BE2C (cell line): ENCODE measurements around the gene NTSR2.

Experiments
- DNase-seq: peaks from one replicate; pipeline ENCODE4 v3.0.0-alpha.2; 2020
- H3K27me3 ChIP-seq: fragments of 250-450 bp; sonication (Bioruptor Pico); 2 replicates; pipeline ENCODE4 v1.5.1; 2020; ENCODE audit warnings: mild to moderate bottlenecking
- H3K36me3 ChIP-seq: fragments of 250-450 bp; sonication (Bioruptor Pico); 2 replicates; pipeline ENCODE4 v1.5.1; 2020; ENCODE audit warnings: mild to moderate bottlenecking
- H3K4me1 ChIP-seq: fragments of 250-450 bp; sonication (Bioruptor Pico); 2 replicates; pipeline ENCODE4 v1.5.1; 2020
- H3K4me3 ChIP-seq: 2 replicates; pipeline ENCODE4 v1.5.1; 2011; ENCODE audit warnings: low read depth, low read length
- H3K9me3 ChIP-seq: fragments of 250-450 bp; sonication (Bioruptor Pico); 2 replicates; pipeline ENCODE4 v1.5.1; 2020
- TF ChIP-seq, protein P1 (sequence below): IDR thresholded peaks from 2 replicates; pipeline ENCODE4 v1.5.1; 2012; ENCODE audit warnings: mild to moderate bottlenecking, low read depth, low read length

Gene NTSR2

DNA sequence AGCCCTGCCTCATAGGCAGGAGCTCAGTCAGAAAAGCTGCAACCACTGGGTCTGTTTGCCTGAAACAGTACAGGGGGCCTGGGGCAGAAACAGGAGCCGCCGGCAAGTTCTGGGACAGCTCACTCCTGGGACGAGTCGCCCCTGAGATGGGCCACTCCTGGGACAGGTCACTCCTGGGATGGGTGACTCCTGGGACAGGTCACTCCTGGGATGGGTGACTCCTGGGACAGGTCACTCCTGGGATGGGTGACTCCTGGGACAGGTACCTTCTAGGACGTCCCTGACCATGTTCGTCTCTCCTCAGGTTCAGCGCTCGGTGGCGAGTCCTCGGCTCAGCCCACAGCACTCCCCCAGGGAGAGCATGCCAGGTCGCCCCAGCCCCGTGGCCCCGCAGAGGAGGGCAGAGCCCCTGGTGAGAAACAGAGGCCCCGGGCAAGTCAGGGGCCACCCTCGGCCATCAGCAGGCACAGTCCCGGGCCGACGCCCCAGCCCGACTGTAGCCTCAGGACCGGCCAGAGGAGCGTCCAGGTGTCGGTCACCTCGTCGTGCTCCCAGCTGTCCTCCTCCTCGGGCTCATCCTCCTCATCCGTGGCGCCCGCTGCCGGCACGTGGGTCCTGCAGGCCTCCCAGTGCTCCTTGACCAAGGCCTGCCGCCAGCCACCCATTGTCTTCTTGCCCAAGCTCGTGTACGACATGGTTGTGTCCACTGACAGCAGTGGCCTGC is 51.8 kb downstream of the NTSR2 start:
- no peaks in the 10 kb centered on the region for H3K9me3 ChIP-seq
- no peaks in the 10 kb centered on the region for H3K4me1 ChIP-seq
- H3K27me3 ChIP-seq, result no peaks in the 10 kb centered on the region
- DNase-seq, result no peak
- TF ChIP-seq, protein P1, sequence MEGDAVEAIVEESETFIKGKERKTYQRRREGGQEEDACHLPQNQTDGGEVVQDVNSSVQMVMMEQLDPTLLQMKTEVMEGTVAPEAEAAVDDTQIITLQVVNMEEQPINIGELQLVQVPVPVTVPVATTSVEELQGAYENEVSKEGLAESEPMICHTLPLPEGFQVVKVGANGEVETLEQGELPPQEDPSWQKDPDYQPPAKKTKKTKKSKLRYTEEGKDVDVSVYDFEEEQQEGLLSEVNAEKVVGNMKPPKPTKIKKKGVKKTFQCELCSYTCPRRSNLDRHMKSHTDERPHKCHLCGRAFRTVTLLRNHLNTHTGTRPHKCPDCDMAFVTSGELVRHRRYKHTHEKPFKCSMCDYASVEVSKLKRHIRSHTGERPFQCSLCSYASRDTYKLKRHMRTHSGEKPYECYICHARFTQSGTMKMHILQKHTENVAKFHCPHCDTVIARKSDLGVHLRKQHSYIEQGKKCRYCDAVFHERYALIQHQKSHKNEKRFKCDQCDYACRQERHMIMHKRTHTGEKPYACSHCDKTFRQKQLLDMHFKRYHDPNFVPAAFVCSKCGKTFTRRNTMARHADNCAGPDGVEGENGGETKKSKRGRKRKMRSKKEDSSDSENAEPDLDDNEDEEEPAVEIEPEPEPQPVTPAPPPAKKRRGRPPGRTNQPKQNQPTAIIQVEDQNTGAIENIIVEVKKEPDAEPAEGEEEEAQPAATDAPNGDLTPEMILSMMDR, result no peak
- H3K4me3 ChIP-seq, result no peak overlapping the region
- H3K36me3 ChIP-seq, result peaks cover 14% of the 10 kb centered on the region

DNA sequence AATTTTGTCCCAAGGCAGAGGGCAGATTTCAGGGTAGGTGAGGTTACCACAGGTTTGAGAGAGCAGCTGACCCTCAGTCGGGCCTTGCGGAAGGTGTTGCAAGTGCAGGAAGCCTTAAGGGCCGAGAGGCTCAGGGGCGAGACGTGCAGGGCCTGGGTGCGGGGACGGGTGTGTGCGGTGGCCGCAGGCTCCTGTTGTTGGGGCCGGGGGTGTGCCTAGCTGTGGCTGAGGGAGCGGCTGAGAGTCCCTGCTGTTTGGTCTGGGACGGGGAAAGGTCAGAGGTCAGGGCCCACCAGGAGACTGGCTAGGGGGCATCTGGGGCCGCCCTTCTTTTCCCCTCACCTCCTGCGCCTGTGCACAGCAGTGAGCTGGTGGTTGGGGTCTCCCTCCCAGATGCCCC is 52.5 kb downstream of the NTSR2 start:
- TF ChIP-seq, protein P1, result no peak
- no peaks in the 10 kb centered on the region for H3K9me3 ChIP-seq
- peaks cover 20% of the 10 kb centered on the region for H3K36me3 ChIP-seq
- DNase-seq, result no peak
- H3K4me1 ChIP-seq, result no peaks in the 10 kb centered on the region
- H3K27me3 ChIP-seq, result no peaks in the 10 kb centered on the region
- no peak overlapping the region for H3K4me3 ChIP-seq

DNA sequence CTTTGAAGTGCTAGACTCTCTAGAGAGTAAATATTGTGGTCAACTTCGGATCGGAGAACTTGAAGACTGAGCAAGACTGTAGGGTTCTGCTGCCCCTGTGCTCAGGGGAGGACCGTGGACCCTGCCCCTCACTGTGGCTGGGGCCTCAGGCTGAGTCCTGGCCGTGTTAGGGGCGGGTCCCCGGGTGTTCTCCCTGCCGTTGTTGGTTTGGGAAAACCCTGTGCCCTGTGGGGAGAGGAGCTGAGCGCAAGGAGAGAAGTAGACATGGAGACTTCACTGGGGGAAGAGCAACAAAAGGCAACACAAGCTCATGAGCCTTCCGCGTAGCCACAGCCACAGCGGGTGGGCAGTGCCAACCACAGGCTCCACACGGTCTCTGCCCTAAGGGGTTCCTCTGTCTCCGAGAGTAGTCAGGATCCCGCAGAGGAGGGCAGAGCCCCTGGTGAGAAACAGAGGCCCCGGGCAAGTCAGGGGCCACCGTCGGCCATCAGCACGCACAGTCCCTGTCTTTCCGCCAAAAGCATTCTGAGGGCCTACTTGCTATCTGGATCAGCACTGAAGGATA is 53.1 kb downstream of the NTSR2 start:
- no peak overlapping the region for H3K4me3 ChIP-seq
- no peak for DNase-seq
- TF ChIP-seq, protein P1, result no peak
- H3K9me3 ChIP-seq, result no peaks in the 10 kb centered on the region
- no peaks in the 10 kb centered on the region for H3K4me1 ChIP-seq
- no peaks in the 10 kb centered on the region for H3K27me3 ChIP-seq
- peaks cover 24% of the 10 kb centered on the region for H3K36me3 ChIP-seq

DNA sequence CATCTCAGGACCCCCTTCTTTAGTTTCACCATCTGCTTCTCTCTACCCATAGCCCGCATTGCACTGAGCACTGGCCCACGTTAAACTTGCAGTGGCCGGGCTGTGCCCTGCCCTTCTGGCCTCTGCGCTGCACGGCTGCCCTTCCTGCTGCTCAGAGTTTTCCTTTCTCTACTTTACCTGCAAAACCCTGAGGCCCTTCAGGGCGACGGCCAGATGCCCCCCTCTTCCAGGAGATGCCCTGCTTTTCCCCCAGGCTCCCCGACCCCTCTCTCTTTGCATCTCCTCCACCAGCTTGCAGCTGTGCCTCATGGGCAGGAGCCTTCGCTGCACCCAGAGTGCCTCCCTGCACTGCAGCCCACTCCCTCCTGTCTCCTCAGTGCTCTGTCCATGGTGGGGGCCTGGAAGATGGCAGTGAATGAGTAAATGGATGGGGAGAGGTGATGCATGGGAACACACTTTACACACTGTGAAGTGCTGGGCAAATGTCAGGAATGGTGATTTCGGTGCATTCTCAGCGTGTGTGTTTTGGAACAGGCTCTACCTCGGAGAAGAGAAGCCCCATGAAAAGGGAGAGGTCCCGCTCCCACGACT is 53.8 kb downstream of the NTSR2 start:
- Histone ChIP-seq H3K27me3 (no peaks in the 10 kb centered on the region), H3K9me3 (no peaks in the 10 kb centered on the region), H3K4me3 (no peak overlapping the region), H3K36me3 (peaks cover 24% of the 10 kb centered on the region), H3K4me1 (no peaks in the 10 kb centered on the region)
- TF ChIP-seq, protein P1, result no peak
- no peak for DNase-seq

DNA sequence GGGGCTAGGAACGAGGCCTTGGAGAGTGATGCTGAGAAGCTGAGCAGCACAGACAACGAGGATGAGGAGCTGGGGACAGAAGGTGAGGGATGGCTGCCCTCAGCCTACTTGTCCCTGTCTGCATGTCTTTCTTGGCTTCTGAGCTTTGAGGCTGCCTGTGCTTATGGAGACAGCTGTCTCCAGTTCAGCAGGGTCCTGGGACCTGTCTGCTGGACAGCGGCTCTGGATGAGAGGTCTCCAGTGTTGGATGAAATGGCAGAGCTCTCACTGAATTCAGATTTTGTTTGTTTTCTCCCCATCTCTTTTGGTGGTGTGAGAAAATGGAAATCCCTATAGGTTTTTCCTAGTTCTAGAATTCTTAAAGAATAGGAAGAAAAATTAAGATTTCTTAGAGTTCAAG is 54.8 kb downstream of the NTSR2 start:
- DNase-seq, result no peak
- Histone ChIP-seq H3K4me3 (no peak overlapping the region), H3K9me3 (no peaks in the 10 kb centered on the region), H3K36me3 (peaks cover 34% of the 10 kb centered on the region), H3K27me3 (no peaks in the 10 kb centered on the region), H3K4me1 (no peaks in the 10 kb centered on the region)
- TF ChIP-seq, protein P1, result no peak

DNA sequence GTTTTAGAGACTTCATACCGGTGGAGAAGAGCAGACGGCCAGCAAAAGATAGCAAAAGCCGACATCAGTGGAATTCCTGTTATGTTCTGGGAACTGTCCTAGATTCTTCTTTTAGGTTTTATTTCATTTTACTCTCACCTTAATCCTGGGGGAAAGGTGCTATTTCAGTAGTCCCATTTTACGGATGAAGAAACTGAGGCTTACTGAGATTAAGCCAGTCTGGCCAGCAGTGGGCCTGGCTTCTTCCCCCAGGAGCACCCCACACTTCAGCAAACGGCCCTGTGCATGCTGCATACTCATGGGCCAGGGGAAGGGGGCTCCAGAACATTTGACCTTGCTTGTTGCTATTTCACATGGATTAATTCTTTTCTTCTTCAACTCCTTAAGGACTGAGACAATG is 56.7 kb downstream of the NTSR2 start:
- Histone ChIP-seq H3K4me1 (no peaks in the 10 kb centered on the region), H3K4me3 (no peak overlapping the region), H3K9me3 (no peaks in the 10 kb centered on the region), H3K27me3 (no peaks in the 10 kb centered on the region), H3K36me3 (peaks cover 39% of the 10 kb centered on the region)
- TF ChIP-seq, protein P1, result no peak
- no peak for DNase-seq
